Endothelial cell of umbilical vein (primary cell): ENCODE measurements around the gene BMPR1B. TPM values are rescaled to one million over a fixed set of nuclear protein-coding genes. Genes with fewer than 3 reads are reported as not detected.

Experiments used
- BruUV-seq: library from RNA; stranded (reverse); fragments of 400-500 nt; replicated peaks from 2 replicates; lab custom pipeline; 2021; lab: Mats Ljungman, UMichigan
- CTCF ChIA-PET: fragments of 300-600, 350-600 bp; sonication (Branson Sonifier 250); formaldehyde crosslinking; loops from one replicate; lab custom pipeline; 2021; ENCODE audit warnings: antibody characterized with exemption, inconsistent platforms; lab: Charles Lee
- POLR2A ChIA-PET: fragments of 300-600, 350-600 bp; sonication (Branson Sonifier 250); formaldehyde crosslinking; loops from one replicate; lab custom pipeline; 2021; ENCODE audit warnings: antibody characterized with exemption, inconsistent platforms; lab: Charles Lee
- DNase-seq: peaks from one replicate; pipeline ENCODE4 v3.0.0-alpha.2; 2011; ENCODE audit warnings: low read depth, low spot score
- FAIRE-seq: peaks from 2 replicates; lab custom pipeline; 2011; peaks lifted over from hg19 to GRCh38; lab: Jason Lieb, UNC
- H2AFZ ChIP-seq: 2 replicates; pipeline ENCODE4 v1.6.0; 2012; ENCODE audit warnings: low read depth, low read length, control low read depth, inconsistent platforms
- H3K27ac ChIP-seq: 2 replicates; pipeline ENCODE4 v1.5.1; 2011; ENCODE audit warnings: low read depth, mild to moderate bottlenecking, control low read depth, low read length, moderate library complexity; ENCODE audit not compliant: insufficient read depth
- H3K27me3 ChIP-seq, 2 experiments: 2 replicates each; pipeline versions ENCODE4 v1.6.0 to v1.6.1; 2011; ENCODE audit warnings: low read length in 2 of 2, mixed read lengths in 1 of 2; ENCODE audit not compliant: control insufficient read depth in 2 of 2, insufficient read depth in 2 of 2
- H3K36me3 ChIP-seq, 2 experiments: 2 replicates in 1 of 2; 3 replicates in 1 of 2; pipeline ENCODE4 v1.5.1; 2011; ENCODE audit warnings: low read length in 2 of 2, mild to moderate bottlenecking in 1 of 2, moderate library complexity in 1 of 2; ENCODE audit not compliant: control insufficient read depth in 2 of 2, insufficient read depth in 2 of 2; ENCODE audit errors: extremely low read depth in 1 of 2
- H3K4me1 ChIP-seq: 3 replicates; pipeline ENCODE4 v1.5.1; 2011; ENCODE audit warnings: mild to moderate bottlenecking, low read length; ENCODE audit not compliant: control insufficient read depth, insufficient read depth; ENCODE audit errors: extremely low read depth
- H3K4me2 ChIP-seq: 2 replicates; pipeline ENCODE4 v1.6.1; 2011; ENCODE audit warnings: low read length, control low read depth, mixed read lengths; ENCODE audit not compliant: insufficient read depth
- H3K4me3 ChIP-seq, 3 experiments: fragments of 200-600 bp in 1 of 3; sonication (generic), shearing (Covaris generic) in 1 of 3; replicated peaks in 1 of 3; 2 replicates each; pipeline ENCODE4 v1.5.1; 2011 to 2016; ENCODE audit warnings: control low read depth in 3 of 3, low read length in 3 of 3, mild to moderate bottlenecking in 2 of 3, inconsistent platforms in 1 of 3, low read depth in 1 of 3, moderate library complexity in 1 of 3; ENCODE audit not compliant: insufficient read depth in 1 of 3
- H3K79me2 ChIP-seq: 2 replicates; pipeline ENCODE4 v1.6.0; 2012; ENCODE audit warnings: low read length, inconsistent platforms; ENCODE audit not compliant: control insufficient read depth, insufficient read depth
- H3K9ac ChIP-seq: replicated peaks from 2 replicates; pipeline ENCODE3; 2011; ENCODE audit warnings: low read length, control low read depth; ENCODE audit not compliant: insufficient read depth; ENCODE audit errors: extremely low read depth
- H3K9me1 ChIP-seq: replicated peaks from 3 replicates; pipeline ENCODE4 v1.6.0; 2011; ENCODE audit warnings: mild to moderate bottlenecking, low read length; ENCODE audit not compliant: control insufficient read depth, insufficient read depth; ENCODE audit errors: extremely low read depth
- H3K9me3 ChIP-seq: replicated peaks from 2 replicates; pipeline ENCODE4 v1.5.1; 2012; ENCODE audit warnings: low read length, inconsistent platforms; ENCODE audit not compliant: control insufficient read depth, insufficient read depth
- H4K20me1 ChIP-seq: replicated peaks from 2 replicates; pipeline ENCODE3; 2011; ENCODE audit warnings: mild to moderate bottlenecking, low read length; ENCODE audit not compliant: control insufficient read depth, insufficient read depth; ENCODE audit errors: extremely low read depth
- EZH2 ChIP-seq: IDR thresholded peaks from 2 replicates; pipeline ENCODE4 v1.6.1; 2012; ENCODE audit warnings: borderline replicate concordance, low read depth, mild to moderate bottlenecking, moderate library complexity, low read length, inconsistent platforms; ENCODE audit not compliant: severe bottlenecking
- FOS ChIP-seq: IDR thresholded peaks from 2 replicates; pipeline ENCODE4 v1.6.1; 2011; ENCODE audit warnings: mild to moderate bottlenecking, low read length, moderate library complexity, borderline replicate concordance; ENCODE audit not compliant: insufficient read depth
- GATA2 ChIP-seq: IDR thresholded peaks from 2 replicates; pipeline ENCODE4 v1.7.0; 2011; ENCODE audit warnings: low read depth, mild to moderate bottlenecking, moderate library complexity, mixed read lengths, low read length; ENCODE audit not compliant: insufficient read length, insufficient read depth
- JUN ChIP-seq: IDR thresholded peaks from 2 replicates; pipeline ENCODE4 v1.6.1; 2011; ENCODE audit warnings: borderline replicate concordance, low read depth; ENCODE audit not compliant: insufficient read length, insufficient read depth
- POLR2A ChIP-seq: IDR thresholded peaks from 2 replicates; pipeline ENCODE4 v1.6.1; 2012; ENCODE audit warnings: low read depth, mild to moderate bottlenecking, control low read depth, low read length
- POLR2AphosphoS5 ChIP-seq: IDR thresholded peaks from 2 replicates; pipeline ENCODE4 v1.6.1; 2012; ENCODE audit warnings: low read depth, mild to moderate bottlenecking, control low read depth, low read length, moderate library complexity; ENCODE audit not compliant: insufficient read depth
- dilution Hi-C: fragments of 300-500 bp; cut with MboI; formaldehyde crosslinking; loops from one replicate; pipeline ENCODE4 v1.15.0; 2019; ENCODE audit warnings: low sequenced_read_pairs; ENCODE audit not compliant: extremely low pct_ligation_motif_present
- intact Hi-C: fragments of 100-400 bp; cut with micrococcal nuclease; formaldehyde crosslinking; loops from one replicate; pipeline ENCODE4 v1.10.0; 2022
- polyA plus RNA-seq, 4 experiments: library from polyadenylated mRNA; depleted of rRNA in 3 of 4; stranded (reverse) in 3 of 4; unstranded in 1 of 4; fragments of >200 nt; gene quantifications; 2 replicates each; pipeline versions ENCODE4 v1.2.1 to v1.2.3, GENCODE V29; 2011 to 2012; ENCODE audit warnings: missing spikeins in 1 of 4
- total RNA-seq: library from RNA; stranded (reverse); gene quantifications from 2 replicates; pipeline ENCODE4 v1.2.3, GENCODE V29; 2021
- TF ChIP-seq, protein P1 (sequence below), 2 donors: IDR thresholded peaks; 1 replicate in 1 of 2; 2 replicates in 1 of 2; pipeline ENCODE4 v1.5.1; 2011; ENCODE audit warnings: low read length in 2 of 2, mild to moderate bottlenecking in 2 of 2, moderate library complexity in 2 of 2, control low read depth in 1 of 2, inconsistent platforms in 1 of 2, low read depth in 1 of 2; ENCODE audit not compliant: insufficient read depth in 1 of 2; ENCODE audit errors: extremely low read depth in 1 of 2

The BMPR1B gene
- total and polyA plus RNA-seq, 2 donors (not counting 3 experiments of a cell fraction or from before 2014, with no cell fraction given), result 0.28 to 2.1 TPM

DNA sequence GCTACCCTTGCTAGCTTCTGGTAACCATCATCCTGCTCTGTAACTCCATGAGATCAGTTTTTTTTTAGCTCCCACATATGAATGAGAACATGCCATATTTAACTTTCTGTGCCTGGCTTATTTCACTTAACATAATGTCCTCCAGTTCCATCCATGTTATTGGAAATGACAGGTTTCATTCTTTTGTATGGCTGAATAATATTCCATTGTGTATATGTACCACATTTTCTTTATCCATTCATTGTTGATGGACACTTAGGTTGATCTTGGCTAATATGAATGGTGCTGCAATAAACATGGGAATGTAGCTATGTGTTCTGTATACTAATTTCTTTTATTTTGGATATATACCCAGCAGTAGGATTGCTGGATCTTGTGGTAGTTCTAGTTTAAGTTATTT, 204.7 kb downstream of the BMPR1B start:
- Histone ChIP-seq H3K9ac (no peak overlapping the region), H3K4me1 (no peaks in the 10 kb centered on the region), H3K27me3 (no peaks in the 10 kb centered on the region), H3K4me2 (no peak overlapping the region), H2AFZ (no peak overlapping the region), H4K20me1 (no peaks in the 10 kb centered on the region), H3K36me3 (no peaks in the 10 kb centered on the region), H3K9me1 (no peaks in the 10 kb centered on the region), H3K27ac (no peak overlapping the region), H3K79me2 (no peaks in the 10 kb centered on the region), H3K4me3 (no peak overlapping the region), H3K9me3 (no peaks in the 10 kb centered on the region)
- intact Hi-C loops, result no loop called here
- dilution Hi-C loops, result no loop called here
- TF ChIP-seq POLR2AphosphoS5 (no peak), GATA2 (no peak)
- TF ChIP-seq, protein P1, sequence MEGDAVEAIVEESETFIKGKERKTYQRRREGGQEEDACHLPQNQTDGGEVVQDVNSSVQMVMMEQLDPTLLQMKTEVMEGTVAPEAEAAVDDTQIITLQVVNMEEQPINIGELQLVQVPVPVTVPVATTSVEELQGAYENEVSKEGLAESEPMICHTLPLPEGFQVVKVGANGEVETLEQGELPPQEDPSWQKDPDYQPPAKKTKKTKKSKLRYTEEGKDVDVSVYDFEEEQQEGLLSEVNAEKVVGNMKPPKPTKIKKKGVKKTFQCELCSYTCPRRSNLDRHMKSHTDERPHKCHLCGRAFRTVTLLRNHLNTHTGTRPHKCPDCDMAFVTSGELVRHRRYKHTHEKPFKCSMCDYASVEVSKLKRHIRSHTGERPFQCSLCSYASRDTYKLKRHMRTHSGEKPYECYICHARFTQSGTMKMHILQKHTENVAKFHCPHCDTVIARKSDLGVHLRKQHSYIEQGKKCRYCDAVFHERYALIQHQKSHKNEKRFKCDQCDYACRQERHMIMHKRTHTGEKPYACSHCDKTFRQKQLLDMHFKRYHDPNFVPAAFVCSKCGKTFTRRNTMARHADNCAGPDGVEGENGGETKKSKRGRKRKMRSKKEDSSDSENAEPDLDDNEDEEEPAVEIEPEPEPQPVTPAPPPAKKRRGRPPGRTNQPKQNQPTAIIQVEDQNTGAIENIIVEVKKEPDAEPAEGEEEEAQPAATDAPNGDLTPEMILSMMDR (IDR thresholded peaks at IDR 0.05; ENCODE audit: extremely low read depth in 1 of 2, insufficient read depth in 1 of 2, low read depth in 1 of 2, low read length in 2 of 2), result no peak
- ChIA-PET CTCF (no interaction called here), POLR2A (no interaction called here)
- DNase-seq (no peak), FAIRE-seq (no peak)
- BruUV-seq, result no TSS peak

GRCh38 chr4:94965852-94966251, 208.1 kb downstream of the BMPR1B start:
- H3K27me3 ChIP-seq, result no peaks in the 10 kb centered on the region
- H3K4me2 ChIP-seq, result no peak overlapping the region
- no peak for FAIRE-seq
- H3K4me1 ChIP-seq, result no peaks in the 10 kb centered on the region
- no peak overlapping the region for H2AFZ ChIP-seq
- H3K79me2 ChIP-seq, result no peaks in the 10 kb centered on the region
- TF ChIP-seq, protein P1 (IDR thresholded peaks at IDR 0.05; ENCODE audit: extremely low read depth in 1 of 2, insufficient read depth in 1 of 2, low read depth in 1 of 2, low read length in 2 of 2), result no peak
- TF ChIP-seq POLR2AphosphoS5 (no peak), JUN (no peak), GATA2 (no peak), EZH2 (no peak), FOS (no peak), POLR2A (no peak)
- no peak overlapping the region for H3K4me3 ChIP-seq
- H4K20me1 ChIP-seq, result no peaks in the 10 kb centered on the region
- no peak overlapping the region for H3K9ac ChIP-seq
- no peaks in the 10 kb centered on the region for H3K9me3 ChIP-seq
- ChIA-PET POLR2A (no interaction called here), CTCF (interaction anchor here (0.5 kb wide), 1 partner anchor 135 kb away, joined by 4 read pairs; no protein-coding TSS in a partner anchor)
- no peaks in the 10 kb centered on the region for H3K9me1 ChIP-seq
- dilution Hi-C loops (no loop called here), intact Hi-C loops (no loop called here)
- DNase-seq, result no peak
- H3K36me3 ChIP-seq, result no peaks in the 10 kb centered on the region
- BruUV-seq, result no TSS peak
- H3K27ac ChIP-seq, result no peak overlapping the region
